A673 (cell line): ENCODE data around the gene SH3BP2. TPM values are rescaled to one million over a fixed set of nuclear protein-coding genes. Genes with fewer than 3 reads are reported as not detected.

Experiments used
- BruUV-seq: library from RNA; stranded (reverse); fragments of 400-500 nt; replicated peaks from 2 replicates; lab custom pipeline; 2021; lab: Mats Ljungman, UMichigan
- CTCF ChIA-PET: fragments of 300-600 bp; sonication (Branson Sonifier 250); formaldehyde crosslinking; loops from one replicate; lab custom pipeline; 2022; ENCODE audit warnings: antibody characterized with exemption; lab: Charles Lee
- POLR2A ChIA-PET: fragments of 300-600 bp; sonication (Branson Sonifier 250); formaldehyde crosslinking; loops from one replicate; lab custom pipeline; 2022; ENCODE audit warnings: antibody characterized with exemption; ENCODE audit not compliant: low non-redundant PET; lab: Charles Lee
- DNase-seq: peaks from one replicate; pipeline ENCODE4 v3.0.0-alpha.2; 2015; ENCODE audit warnings: low spot score
- H3K27ac ChIP-seq: fragments of 200-600 bp; sonication (generic); 2 replicates; pipeline ENCODE4 v1.5.1; 2016; ENCODE audit warnings: mixed run types, low read depth, mild to moderate bottlenecking, mixed read lengths, antibody characterized with exemption, low read length; ENCODE audit not compliant: poor library complexity, severe bottlenecking
- H3K27me3 ChIP-seq: fragments of 200-600 bp; sonication (generic); replicated peaks from 2 replicates; pipeline ENCODE4 v1.6.1; 2017; ENCODE audit warnings: mixed run types, low read depth, mild to moderate bottlenecking, mixed read lengths, antibody characterized with exemption, low read length; ENCODE audit not compliant: insufficient read depth, poor library complexity
- H3K36me3 ChIP-seq: fragments of 200-600 bp; sonication (generic); 2 replicates; pipeline ENCODE4 v1.6.1; 2016; ENCODE audit warnings: mixed run types, mild to moderate bottlenecking, mixed read lengths, antibody characterized with exemption, low read length; ENCODE audit not compliant: insufficient read depth, poor library complexity, severe bottlenecking
- H3K4me1 ChIP-seq: fragments of 200-600 bp; sonication (generic); 2 replicates; pipeline ENCODE4 v1.6.1; 2017; ENCODE audit warnings: mixed run types, mild to moderate bottlenecking, mixed read lengths, antibody characterized with exemption, low read length; ENCODE audit not compliant: insufficient read depth, poor library complexity, severe bottlenecking
- H3K4me3 ChIP-seq: fragments of 200-600 bp; sonication (generic); 2 replicates; pipeline ENCODE4 v1.5.1; 2016; ENCODE audit warnings: low read depth, mixed run types, mild to moderate bottlenecking, mixed read lengths, low read length; ENCODE audit not compliant: poor library complexity, severe bottlenecking
- H3K9me3 ChIP-seq: fragments of 200-600 bp; sonication (generic); 2 replicates; pipeline ENCODE4 v1.6.1; 2016; ENCODE audit warnings: mixed run types, low read depth, mild to moderate bottlenecking, mixed read lengths, antibody characterized with exemption, low read length; ENCODE audit not compliant: poor library complexity, severe bottlenecking
- EZH2 ChIP-seq: fragments of 200-600 bp; sonication (generic); IDR thresholded peaks from 2 replicates; pipeline ENCODE4 v1.6.1; 2017; ENCODE audit warnings: borderline replicate concordance, low read depth, mild to moderate bottlenecking, mixed read lengths, antibody characterized with exemption, low read length; ENCODE audit not compliant: poor library complexity, severe bottlenecking
- intact Hi-C: fragments of 100-400 bp; cut with micrococcal nuclease; formaldehyde crosslinking; loops from one replicate; pipeline ENCODE4 v1.10.0; 2022; ENCODE audit not compliant: unreplicated experiment
- total RNA-seq: library from RNA; stranded (reverse); gene quantifications from 2 replicates; pipeline ENCODE4 v1.2.3, GENCODE V29; 2021
- TF ChIP-seq, protein P1 (sequence below): fragments of 300-800, 200-600 bp; sonication (generic); conservative IDR thresholded peaks from 2 replicates; pipeline ENCODE4 v1.5.1; 2017; ENCODE audit warnings: low read depth, mild to moderate bottlenecking, antibody characterized with exemption, low read length, moderate library complexity, mixed read lengths

SH3BP2 gene
- total RNA-seq, 1 experiment from 2014 or later: 34.4 TPM

DNA sequence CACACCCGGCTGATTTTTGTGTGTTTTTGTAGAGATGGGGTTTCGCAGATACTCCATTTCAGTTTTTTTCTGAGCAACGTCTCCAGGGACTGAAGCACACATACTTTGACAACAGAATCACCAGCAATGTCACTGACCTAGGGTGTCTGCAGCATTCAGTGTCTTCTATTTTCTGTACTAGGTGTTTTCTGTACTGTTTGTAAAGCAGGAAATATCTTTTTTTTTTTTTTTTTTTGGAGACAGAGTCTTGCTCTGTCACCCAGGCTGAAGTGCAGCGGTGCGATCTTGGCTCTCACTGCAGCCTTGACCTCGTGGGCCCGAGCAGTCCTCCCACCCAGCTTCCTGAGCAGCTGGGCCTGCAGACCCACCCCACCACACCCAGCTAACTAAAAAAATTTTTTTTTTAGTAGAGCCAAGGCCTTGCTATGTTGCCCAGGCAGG lies 59.6 kb downstream of the SH3BP2 start:
- Histone ChIP-seq H3K36me3 (peaks cover 19% of the 10 kb centered on the region), H3K4me3 (no peak overlapping the region), H3K27me3 (no peaks in the 10 kb centered on the region), H3K9me3 (peaks cover 4% of the 10 kb centered on the region), H3K4me1 (peaks cover 23% of the 10 kb centered on the region), H3K27ac (no peak overlapping the region)
- no peak for DNase-seq
- no peak for TF ChIP-seq EZH2
- TF ChIP-seq, protein P1, sequence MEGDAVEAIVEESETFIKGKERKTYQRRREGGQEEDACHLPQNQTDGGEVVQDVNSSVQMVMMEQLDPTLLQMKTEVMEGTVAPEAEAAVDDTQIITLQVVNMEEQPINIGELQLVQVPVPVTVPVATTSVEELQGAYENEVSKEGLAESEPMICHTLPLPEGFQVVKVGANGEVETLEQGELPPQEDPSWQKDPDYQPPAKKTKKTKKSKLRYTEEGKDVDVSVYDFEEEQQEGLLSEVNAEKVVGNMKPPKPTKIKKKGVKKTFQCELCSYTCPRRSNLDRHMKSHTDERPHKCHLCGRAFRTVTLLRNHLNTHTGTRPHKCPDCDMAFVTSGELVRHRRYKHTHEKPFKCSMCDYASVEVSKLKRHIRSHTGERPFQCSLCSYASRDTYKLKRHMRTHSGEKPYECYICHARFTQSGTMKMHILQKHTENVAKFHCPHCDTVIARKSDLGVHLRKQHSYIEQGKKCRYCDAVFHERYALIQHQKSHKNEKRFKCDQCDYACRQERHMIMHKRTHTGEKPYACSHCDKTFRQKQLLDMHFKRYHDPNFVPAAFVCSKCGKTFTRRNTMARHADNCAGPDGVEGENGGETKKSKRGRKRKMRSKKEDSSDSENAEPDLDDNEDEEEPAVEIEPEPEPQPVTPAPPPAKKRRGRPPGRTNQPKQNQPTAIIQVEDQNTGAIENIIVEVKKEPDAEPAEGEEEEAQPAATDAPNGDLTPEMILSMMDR: no peak
- no TSS peak for BruUV-seq
- POLR2A ChIA-PET: no interaction called here
- intact Hi-C loops: no loop called here
- CTCF ChIA-PET: no interaction called here

DNA sequence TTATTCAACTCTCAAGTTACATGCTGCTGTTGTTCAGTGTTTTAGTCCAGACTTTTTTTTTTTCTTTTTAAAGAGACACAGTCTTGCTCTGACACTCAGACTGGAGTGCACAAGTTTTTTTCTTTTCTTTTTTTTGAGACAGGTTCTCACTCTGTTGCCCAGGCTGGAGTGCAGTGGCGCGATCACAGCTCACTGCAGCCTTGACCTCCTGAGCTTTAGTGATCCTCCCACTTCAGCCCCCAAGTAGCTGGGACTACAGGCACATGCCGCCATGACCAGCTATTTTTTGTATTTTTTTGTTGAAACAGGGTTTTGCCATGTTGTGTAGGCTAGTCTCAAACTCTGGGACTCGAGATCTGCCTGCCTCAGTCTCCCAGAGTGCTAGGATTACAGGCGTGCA lies 62.7 kb downstream of the SH3BP2 start:
- TF ChIP-seq, protein P1: no peak
- no peak for TF ChIP-seq EZH2
- no peak for DNase-seq
- BruUV-seq: no TSS peak
- Histone ChIP-seq H3K27ac (no peak overlapping the region), H3K9me3 (peaks cover 4% of the 10 kb centered on the region), H3K4me3 (no peak overlapping the region), H3K36me3 (peaks cover 19% of the 10 kb centered on the region), H3K4me1 (peaks cover 29% of the 10 kb centered on the region), H3K27me3 (no peaks in the 10 kb centered on the region)
- CTCF ChIA-PET: no interaction called here
- intact Hi-C loops: no loop called here
- POLR2A ChIA-PET: no interaction called here

DNA sequence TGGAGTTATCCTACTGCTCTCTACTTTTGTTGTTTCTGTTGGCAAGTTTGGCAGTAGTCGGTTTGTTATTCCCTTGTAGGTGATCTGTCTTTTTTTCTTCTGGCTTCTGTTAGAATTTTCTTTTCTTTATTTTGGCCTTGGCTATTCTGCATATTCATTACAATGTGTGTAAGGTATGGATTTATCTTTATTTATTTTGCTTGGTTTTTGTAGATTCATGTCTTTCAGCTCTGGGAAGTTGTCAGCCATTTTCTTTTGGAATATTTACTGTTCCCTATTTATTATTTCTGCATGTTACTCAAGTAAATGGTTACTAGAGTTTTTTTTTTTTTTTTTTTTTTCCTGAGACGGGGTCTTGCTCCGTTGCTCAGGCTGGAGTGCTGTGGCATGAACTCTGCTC lies 63.4 kb downstream of the SH3BP2 start:
- BruUV-seq: no TSS peak

More for the DNA sequence above, 63.4 kb downstream of the SH3BP2 start:
- no peak for DNase-seq
- H3K9me3 ChIP-seq: peaks cover 4% of the 10 kb centered on the region
- POLR2A ChIA-PET: interaction anchor here (0.7 kb wide), 1 partner anchor 14 kb away, joined by 4 read pairs; no protein-coding TSS in a partner anchor
- TF ChIP-seq, protein P1: no peak
- no peak for TF ChIP-seq EZH2
- H3K27me3 ChIP-seq: no peaks in the 10 kb centered on the region
- peaks cover 33% of the 10 kb centered on the region for H3K4me1 ChIP-seq
- H3K27ac ChIP-seq: no peak overlapping the region
- CTCF ChIA-PET: no interaction called here
- intact Hi-C loops: no loop called here
- H3K36me3 ChIP-seq: peaks cover 19% of the 10 kb centered on the region
- no peak overlapping the region for H3K4me3 ChIP-seq
